Suprapubic skin (tissue), 4 donors: Measurements from ENCODE around the gene HSPA1L. TPM values are rescaled to one million over a fixed set of nuclear protein-coding genes. Genes with fewer than 3 reads are reported as not detected.
A peak's percentile ranks its signal among the peaks of the same experiment; 100 is the strongest.

Source experiments
- DNase-seq, 2 donors: peaks; one replicate each; pipeline ENCODE4 v3.0.0-alpha.2; 2019; ENCODE audit warnings: low spot score in 2 of 2
- H3K27ac ChIP-seq: fragments of 200-600 bp; sonication (generic); one replicate; pipeline ENCODE4 v1.5.1; 2019
- H3K27me3 ChIP-seq: fragments of 200-600 bp; sonication (generic); one replicate; pipeline ENCODE4 v1.5.1; 2019
- H3K36me3 ChIP-seq: fragments of 200-600 bp; sonication (generic); one replicate; pipeline ENCODE4 v1.5.1; 2019
- H3K4me1 ChIP-seq: fragments of 200-600 bp; sonication (generic); one replicate; pipeline ENCODE4 v1.5.1; 2019
- H3K4me3 ChIP-seq: fragments of 200-600 bp; sonication (generic); one replicate; pipeline ENCODE4 v1.5.1; 2019; ENCODE audit warnings: mild to moderate bottlenecking
- H3K9me3 ChIP-seq: fragments of 200-600 bp; sonication (generic); one replicate; pipeline ENCODE4 v1.5.1; 2019
- CTCF ChIP-seq, 2 donors: fragments of 200-600 bp in 1 of 2; fragments of 450-650 bp in 1 of 2; sonication (generic) in 1 of 2; IDR thresholded peaks; one replicate each; pipeline ENCODE4 v1.5.1; 2016 to 2019; ENCODE audit warnings: antibody characterized with exemption in 2 of 2, mild to moderate bottlenecking in 1 of 2, moderate library complexity in 1 of 2
- EP300 ChIP-seq: sonication (generic); formaldehyde crosslinking; IDR thresholded peaks from one replicate; pipeline ENCODE4 v1.6.1; 2017; ENCODE audit warnings: antibody characterized with exemption
- POLR2A ChIP-seq, 2 donors: fragments of 450-650 bp; IDR thresholded peaks; one replicate each; pipeline ENCODE4 v1.6.1; 2017; ENCODE audit warnings: antibody characterized with exemption in 2 of 2, mild to moderate bottlenecking in 2 of 2, moderate library complexity in 2 of 2
- POLR2AphosphoS5 ChIP-seq, 3 donors: sonication (generic); formaldehyde crosslinking; IDR thresholded peaks; one replicate each; pipeline ENCODE4 v1.6.1; 2017; ENCODE audit warnings: antibody characterized with exemption in 3 of 3
- WGBS: methylation state at CpG from one replicate; pipeline ENCODE4 v1.1.5; 2018; 5-methylcytosine and 5-hydroxymethylcytosine counted together
- total RNA-seq, 4 donors: library from RNA; depleted of rRNA; stranded (reverse); fragments of >200 nt; gene quantifications; one replicate each; pipeline ENCODE4 v1.1.0, GENCODE V29; 2016

The HSPA1L gene
- total RNA-seq, 4 donors from 2014 or later = 0.83 to 3.1 (median 1.8) TPM

- Histone ChIP-seq H3K9me3 (no peaks in the 10 kb centered on the region), H3K27ac (peak overlapping the region; percentile 95), H3K4me3 (peak overlapping the region; percentile 81), H3K36me3 (peaks cover 26% of the 10 kb centered on the region), H3K4me1 (peaks cover 70% of the 10 kb centered on the region), H3K27me3 (no peaks in the 10 kb centered on the region)
- peak; percentile 90 to 92 for DNase-seq
- peak; percentile 34 to 70 for TF ChIP-seq POLR2A (IDR thresholded peaks at IDR 0.05)
- TF ChIP-seq POLR2AphosphoS5 (IDR thresholded peaks at IDR 0.05) = peak in 2 of 3 donors; percentile 65 to 77
- no peak for TF ChIP-seq CTCF (IDR thresholded peaks at IDR 0.05)
- WGBS = under 1% methylated on average over 59 of the region's 59 CpGs
Measured at GRCh38 chr6:31834367-31835250, 19.5 kb upstream of the HSPA1L start.

- WGBS = 53% methylated on average over 15 of the region's 15 CpGs
Measured at GRCh38 chr6:31831350-31832215, 16.5 kb upstream of the HSPA1L start.

GRCh38 chr6:31830886-31831335, 15.8 kb upstream of the HSPA1L start:
- no peaks in the 10 kb centered on the region for H3K9me3 ChIP-seq
- H3K4me3 ChIP-seq = peak overlapping the region; percentile 57
- WGBS = 29% methylated on average over 6 of the region's 6 CpGs
- DNase-seq = no peak
- H3K27me3 ChIP-seq = no peaks in the 10 kb centered on the region
- peak overlapping the region; percentile 68 for H3K27ac ChIP-seq
- peaks cover 48% of the 10 kb centered on the region for H3K4me1 ChIP-seq
- H3K36me3 ChIP-seq = no peaks in the 10 kb centered on the region
- TF ChIP-seq POLR2A (IDR thresholded peaks at IDR 0.05) (no peak), CTCF (IDR thresholded peaks at IDR 0.05) (no peak), EP300 (no peak), POLR2AphosphoS5 (IDR thresholded peaks at IDR 0.05) (no peak)

More at GRCh38 chr6:31831350-31832215, 16.5 kb upstream of the HSPA1L start:
- Histone ChIP-seq H3K27ac (no peak overlapping the region), H3K4me1 (peaks cover 48% of the 10 kb centered on the region), H3K27me3 (no peaks in the 10 kb centered on the region), H3K36me3 (no peaks in the 10 kb centered on the region), H3K4me3 (peak overlapping the region; percentile 57), H3K9me3 (no peaks in the 10 kb centered on the region)
- DNase-seq = no peak
- TF ChIP-seq EP300 (no peak), CTCF (IDR thresholded peaks at IDR 0.05) (no peak), POLR2AphosphoS5 (IDR thresholded peaks at IDR 0.05) (no peak), POLR2A (IDR thresholded peaks at IDR 0.05) (no peak)

- H3K4me3 ChIP-seq = peak overlapping the region; percentile 57
- no peaks in the 10 kb centered on the region for H3K9me3 ChIP-seq
- H3K36me3 ChIP-seq = no peaks in the 10 kb centered on the region
- TF ChIP-seq POLR2A (IDR thresholded peaks at IDR 0.05) (no peak), EP300 (no peak), CTCF (IDR thresholded peaks at IDR 0.05) (peak in 1 of 2 donors; percentile 11)
- no peak overlapping the region for H3K27ac ChIP-seq
- no peak for DNase-seq
- no peaks in the 10 kb centered on the region for H3K27me3 ChIP-seq
- H3K4me1 ChIP-seq = peaks cover 51% of the 10 kb centered on the region
- under 1% methylated on average over 4 of the region's 15 CpGs for WGBS
Measured at GRCh38 chr6:31829633-31830283, 14.7 kb upstream of the HSPA1L start.
